Cardiac muscle cell (in vitro differentiated cells and primary cell): Measurements from ENCODE around the gene SFXN5. TPM values are rescaled to one million over a fixed set of nuclear protein-coding genes. Genes with fewer than 3 reads are reported as not detected.

Experiments used
- DNase-seq, 2 donors: peaks; one replicate each; pipeline versions ENCODE4 v3.0.0 to v3.0.0-alpha.2; 2010 to 2017; ENCODE audit warnings: low read depth in 1 of 2, low spot score in 1 of 2
- H3K27ac ChIP-seq: fragments of 200-600 bp; sonication (generic); 2 replicates; pipeline ENCODE4 v1.5.1; 2016
- H3K27me3 ChIP-seq: fragments of 200-600 bp; sonication (generic); 2 replicates; pipeline ENCODE4 v1.6.0; 2016; ENCODE audit warnings: control low read depth
- H3K36me3 ChIP-seq: fragments of 200-600 bp; sonication (generic); 2 replicates; pipeline ENCODE4 v1.5.1; 2016; ENCODE audit warnings: control low read depth
- H3K4me1 ChIP-seq: fragments of 200-600 bp; sonication (generic); 2 replicates; pipeline ENCODE4 v1.8.1; 2017; ENCODE audit warnings: low read depth, mild to moderate bottlenecking, mixed run types
- H3K4me3 ChIP-seq: fragments of 200-600 bp; sonication (generic); 2 replicates; pipeline ENCODE4 v1.5.1; 2016; ENCODE audit warnings: mild to moderate bottlenecking
- H3K9me3 ChIP-seq: fragments of 200-600 bp; sonication (generic); 2 replicates; pipeline ENCODE4 v1.5.1; 2017; ENCODE audit warnings: low read depth, mild to moderate bottlenecking, control low read depth
- polyA plus RNA-seq: library from polyadenylated mRNA; unstranded; fragments of >200 nt; fragmentation: Nextera tagmentation; extraction: Ambion mirVana; gene quantifications from 2 replicates; pipeline ENCODE4 v1.2.1, GENCODE V29; 2016
- total RNA-seq: library from RNA; depleted of rRNA; stranded (reverse); fragments of >200 nt; gene quantifications from 2 replicates; pipeline ENCODE4 v1.2.3, GENCODE V29; 2016
- TF ChIP-seq, protein P1 (sequence below): IDR thresholded peaks from 2 replicates; pipeline ENCODE4 v1.5.1; 2012; ENCODE audit warnings: low read depth, mild to moderate bottlenecking, low read length

The SFXN5 gene
- total and polyA plus RNA-seq, 2 experiments from 2014 or later: 11.4 to 13.5 TPM

DNA sequence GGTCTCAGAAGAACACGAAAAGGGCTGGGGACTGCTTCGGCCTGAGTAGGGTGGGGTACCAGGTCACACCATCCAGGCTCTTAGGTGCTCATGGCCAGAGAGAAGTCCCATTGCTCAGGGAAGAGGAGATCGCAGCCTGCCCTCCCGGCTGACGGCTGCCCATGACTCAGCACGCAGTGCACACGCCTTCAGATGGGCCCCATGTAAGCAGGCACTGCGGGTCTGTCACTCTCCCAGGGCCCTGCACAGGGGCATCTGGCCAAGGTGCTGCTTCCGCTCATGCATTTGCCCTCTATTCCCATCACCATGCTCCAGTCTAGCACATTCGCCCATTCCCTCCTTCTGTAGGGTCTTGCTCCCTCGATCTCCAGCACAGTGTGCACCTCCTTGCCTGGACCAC, 34.7 kb downstream of the SFXN5 start:
- no peak for DNase-seq
- no peaks in the 10 kb centered on the region for H3K27me3 ChIP-seq
- TF ChIP-seq, protein P1, sequence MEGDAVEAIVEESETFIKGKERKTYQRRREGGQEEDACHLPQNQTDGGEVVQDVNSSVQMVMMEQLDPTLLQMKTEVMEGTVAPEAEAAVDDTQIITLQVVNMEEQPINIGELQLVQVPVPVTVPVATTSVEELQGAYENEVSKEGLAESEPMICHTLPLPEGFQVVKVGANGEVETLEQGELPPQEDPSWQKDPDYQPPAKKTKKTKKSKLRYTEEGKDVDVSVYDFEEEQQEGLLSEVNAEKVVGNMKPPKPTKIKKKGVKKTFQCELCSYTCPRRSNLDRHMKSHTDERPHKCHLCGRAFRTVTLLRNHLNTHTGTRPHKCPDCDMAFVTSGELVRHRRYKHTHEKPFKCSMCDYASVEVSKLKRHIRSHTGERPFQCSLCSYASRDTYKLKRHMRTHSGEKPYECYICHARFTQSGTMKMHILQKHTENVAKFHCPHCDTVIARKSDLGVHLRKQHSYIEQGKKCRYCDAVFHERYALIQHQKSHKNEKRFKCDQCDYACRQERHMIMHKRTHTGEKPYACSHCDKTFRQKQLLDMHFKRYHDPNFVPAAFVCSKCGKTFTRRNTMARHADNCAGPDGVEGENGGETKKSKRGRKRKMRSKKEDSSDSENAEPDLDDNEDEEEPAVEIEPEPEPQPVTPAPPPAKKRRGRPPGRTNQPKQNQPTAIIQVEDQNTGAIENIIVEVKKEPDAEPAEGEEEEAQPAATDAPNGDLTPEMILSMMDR: no peak
- no peak overlapping the region for H3K4me3 ChIP-seq
- no peaks in the 10 kb centered on the region for H3K36me3 ChIP-seq
- H3K9me3 ChIP-seq: no peaks in the 10 kb centered on the region
- H3K27ac ChIP-seq: no peak overlapping the region
- no peaks in the 10 kb centered on the region for H3K4me1 ChIP-seq

DNA sequence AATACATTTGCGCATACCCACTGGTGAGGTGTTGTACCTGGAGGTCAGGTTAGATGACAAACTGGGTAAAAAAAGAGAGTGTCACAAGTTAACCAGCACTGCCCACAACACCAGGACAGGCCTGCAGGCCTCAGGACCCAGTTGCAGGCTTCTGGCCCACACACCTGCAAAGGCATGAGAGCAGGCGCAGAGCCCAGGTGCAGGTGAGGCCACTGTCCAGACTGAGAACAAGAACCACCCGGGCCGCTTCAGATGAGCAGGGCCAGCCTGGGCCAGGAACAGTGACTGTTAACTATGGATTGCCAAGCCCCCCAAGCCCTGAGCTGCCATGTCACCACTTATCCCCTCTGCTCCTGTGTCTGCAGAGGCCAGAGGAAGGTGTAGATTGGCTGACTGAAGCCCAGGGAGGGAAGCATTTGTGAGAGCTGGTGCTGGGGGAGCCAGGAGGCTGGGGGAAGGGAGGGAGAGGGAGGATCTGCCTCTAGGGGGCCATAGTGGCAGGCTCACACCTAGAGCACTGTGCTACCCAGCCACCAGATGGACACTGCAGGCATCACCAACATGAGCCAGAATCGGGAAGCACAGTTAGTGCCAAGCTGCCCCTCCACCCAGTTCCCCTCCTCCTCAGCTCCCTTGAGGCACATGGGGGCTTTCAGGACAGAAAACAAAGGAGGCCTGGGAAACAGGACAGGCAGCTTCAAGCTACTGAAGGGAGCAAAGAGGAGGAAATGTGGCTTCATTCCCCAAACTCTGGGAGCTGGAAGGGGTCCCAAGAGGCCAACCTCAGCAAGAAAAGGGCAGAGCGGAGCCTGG, 35.4 kb downstream of the SFXN5 start:
- no peak overlapping the region for H3K27ac ChIP-seq
- no peak for DNase-seq

DNA sequence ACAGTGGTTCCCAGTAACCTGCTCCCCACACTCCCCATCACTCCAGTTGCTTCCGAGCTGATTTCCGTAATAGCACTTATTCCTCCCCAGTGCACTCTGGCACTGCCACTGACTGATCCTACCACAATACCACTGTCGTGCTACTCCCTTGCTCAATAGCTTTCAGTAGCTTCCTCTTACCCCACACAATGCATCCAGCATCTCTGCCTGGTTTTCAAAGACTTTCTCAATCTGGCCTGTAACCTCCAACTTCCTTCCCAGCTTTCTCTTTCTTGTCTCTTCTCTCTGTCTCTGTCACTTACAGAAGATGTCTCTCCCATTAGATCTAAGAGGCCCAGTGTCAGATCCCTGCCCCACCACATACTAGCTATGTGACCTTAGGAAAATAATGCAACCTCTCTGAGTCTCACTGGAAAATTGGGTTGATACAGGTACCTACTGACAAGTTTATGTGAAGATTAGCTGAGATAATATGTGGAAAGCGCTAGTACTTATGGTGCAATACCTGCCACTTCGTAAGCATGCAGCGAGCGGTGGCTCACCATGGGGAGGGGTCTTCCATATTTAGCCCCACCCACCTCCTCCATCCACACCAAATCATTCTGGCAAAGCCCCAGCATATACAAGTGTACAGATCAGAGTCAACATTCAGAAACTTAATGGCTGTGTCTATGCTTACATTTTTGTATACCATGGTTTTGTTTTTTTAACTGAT, 36.7 kb downstream of the SFXN5 start:
- Histone ChIP-seq H3K27me3 (no peaks in the 10 kb centered on the region), H3K27ac (no peak overlapping the region), H3K9me3 (no peaks in the 10 kb centered on the region), H3K4me3 (no peak overlapping the region), H3K36me3 (no peaks in the 10 kb centered on the region), H3K4me1 (no peaks in the 10 kb centered on the region)
- TF ChIP-seq, protein P1: no peak
- DNase-seq: peak in 1 of 2 donors; percentile 18

More for the DNA sequence above, 35.4 kb downstream of the SFXN5 start:
- H3K4me3 ChIP-seq: no peak overlapping the region
- no peaks in the 10 kb centered on the region for H3K36me3 ChIP-seq
- TF ChIP-seq, protein P1: no peak
- H3K27me3 ChIP-seq: no peaks in the 10 kb centered on the region
- H3K9me3 ChIP-seq: no peaks in the 10 kb centered on the region
- H3K4me1 ChIP-seq: no peaks in the 10 kb centered on the region

DNA sequence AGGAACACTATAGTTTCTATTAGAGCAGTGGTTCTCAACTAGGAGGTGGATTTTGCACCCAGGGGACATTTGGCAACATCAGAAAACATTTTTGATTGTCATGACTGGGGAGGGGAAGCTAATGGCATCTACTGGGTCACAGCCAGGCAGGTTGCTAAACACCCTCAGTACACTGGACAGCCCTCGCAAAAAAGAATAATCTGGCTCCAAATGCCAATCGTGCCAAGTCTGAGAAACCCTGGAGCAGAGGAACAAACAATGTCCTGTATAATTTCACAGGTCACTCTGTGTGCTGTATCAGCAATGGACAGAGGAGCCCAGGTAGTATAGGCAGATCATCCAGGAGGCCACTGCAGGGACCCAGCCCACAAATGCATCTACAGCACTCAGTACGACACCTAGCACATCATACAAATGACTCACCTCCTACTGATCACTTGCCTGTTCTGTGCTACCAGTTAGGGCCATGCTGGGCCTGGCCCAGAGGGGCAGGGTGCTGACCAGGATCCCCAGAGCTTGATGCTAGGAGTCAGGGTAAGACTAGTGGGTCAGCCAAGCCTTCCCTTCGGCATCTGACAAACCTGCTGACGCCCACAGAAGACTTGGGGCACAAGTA, 37.6 kb downstream of the SFXN5 start:
- no peaks in the 10 kb centered on the region for H3K4me1 ChIP-seq
- TF ChIP-seq, protein P1: no peak

DNA sequence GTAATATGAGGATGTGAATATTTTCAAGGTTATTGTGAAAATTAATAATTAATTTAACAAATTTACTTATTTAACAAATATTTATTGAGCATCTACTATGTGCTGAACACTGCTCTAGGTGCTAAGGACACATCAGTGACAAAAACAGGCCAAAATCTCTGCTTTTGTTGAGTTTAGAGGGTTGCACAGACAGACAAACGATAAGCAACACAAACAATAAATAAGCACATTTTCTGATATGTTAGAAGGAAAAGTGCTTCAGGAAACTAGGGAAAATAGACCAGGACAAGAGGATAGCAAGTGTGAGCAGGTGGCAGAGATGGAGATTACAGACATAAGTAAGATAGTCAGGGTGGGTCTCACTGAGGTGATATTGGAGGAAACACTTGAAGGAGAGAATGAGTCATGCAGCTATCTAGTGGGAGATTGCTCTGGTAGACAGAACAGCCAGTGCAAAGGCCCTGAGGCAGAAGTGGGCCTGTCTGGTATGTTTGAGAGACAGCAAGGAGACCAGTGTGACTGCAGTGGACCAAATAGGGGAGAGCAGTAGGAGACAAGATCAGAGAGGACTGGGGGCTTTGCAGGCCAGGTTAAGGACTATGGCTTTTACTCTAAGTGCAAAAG, 38.3 kb downstream of the SFXN5 start:
- DNase-seq: no peak
- Histone ChIP-seq H3K27ac (no peak overlapping the region), H3K36me3 (no peaks in the 10 kb centered on the region), H3K4me1 (no peaks in the 10 kb centered on the region), H3K4me3 (no peak overlapping the region), H3K27me3 (no peaks in the 10 kb centered on the region), H3K9me3 (no peaks in the 10 kb centered on the region)
- TF ChIP-seq, protein P1: no peak

More for the DNA sequence above, 37.6 kb downstream of the SFXN5 start:
- no peaks in the 10 kb centered on the region for H3K36me3 ChIP-seq
- no peak for DNase-seq
- no peak overlapping the region for H3K27ac ChIP-seq
- no peaks in the 10 kb centered on the region for H3K27me3 ChIP-seq
- no peaks in the 10 kb centered on the region for H3K9me3 ChIP-seq
- no peak overlapping the region for H3K4me3 ChIP-seq
